Jurkat, Clone E6-1 (cell line): Measurements from ENCODE around the gene FAM174C.

Experiments used
- DNase-seq: peaks from one replicate; pipeline ENCODE4 v3.0.0-alpha.2; 2011; ENCODE audit warnings: low read depth, low spot score
- H3K4me3 ChIP-seq: 2 replicates; pipeline ENCODE4 v1.5.1; 2011; ENCODE audit warnings: mild to moderate bottlenecking, low read length, control low read depth, moderate library complexity

Gene FAM174C

GRCh38 chr19:1258707-1259205, 16.6 kb upstream of the FAM174C start:
- DNase-seq: no peak
- peak overlapping the region; percentile 50 for H3K4me3 ChIP-seq

DNA sequence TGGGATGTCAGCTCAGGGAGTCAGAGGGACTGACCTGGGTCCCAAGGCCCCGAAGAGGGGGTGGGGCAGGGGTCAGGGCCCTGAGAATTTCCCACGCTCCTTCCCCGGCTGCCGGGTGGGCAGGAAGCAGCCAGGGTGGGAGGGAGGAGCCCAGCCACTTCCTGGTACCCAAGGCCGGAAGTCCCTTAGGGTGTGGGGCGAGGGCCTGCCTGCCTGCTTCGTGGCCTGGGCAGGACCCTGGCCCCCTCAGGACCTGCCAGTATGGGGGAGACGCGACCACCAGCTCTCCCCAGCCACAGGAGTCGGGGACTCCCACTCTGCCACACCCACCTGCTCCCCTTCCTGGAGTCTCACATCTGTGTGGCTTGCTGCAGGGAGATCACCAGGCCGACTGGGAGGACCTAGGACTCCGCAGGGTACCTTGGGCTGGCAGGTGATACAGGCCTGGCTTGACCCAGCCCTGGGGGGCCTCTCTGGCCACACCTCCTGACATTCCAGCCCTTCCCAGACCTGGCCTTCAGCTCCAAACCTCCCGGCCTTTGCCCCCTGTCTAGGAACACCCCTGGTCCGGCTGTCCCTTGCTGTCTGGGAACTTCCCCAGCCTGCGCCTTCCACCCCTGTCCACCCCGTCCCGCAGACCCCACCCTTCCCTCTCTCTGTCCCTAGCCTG, 16.0 kb upstream of the FAM174C start:
- DNase-seq: peak; percentile 69
- H3K4me3 ChIP-seq: peak overlapping the region; percentile 50

GRCh38 chr19:1259876-1260748, 15.2 kb upstream of the FAM174C start:
- peak overlapping the region; percentile 50 for H3K4me3 ChIP-seq

DNA sequence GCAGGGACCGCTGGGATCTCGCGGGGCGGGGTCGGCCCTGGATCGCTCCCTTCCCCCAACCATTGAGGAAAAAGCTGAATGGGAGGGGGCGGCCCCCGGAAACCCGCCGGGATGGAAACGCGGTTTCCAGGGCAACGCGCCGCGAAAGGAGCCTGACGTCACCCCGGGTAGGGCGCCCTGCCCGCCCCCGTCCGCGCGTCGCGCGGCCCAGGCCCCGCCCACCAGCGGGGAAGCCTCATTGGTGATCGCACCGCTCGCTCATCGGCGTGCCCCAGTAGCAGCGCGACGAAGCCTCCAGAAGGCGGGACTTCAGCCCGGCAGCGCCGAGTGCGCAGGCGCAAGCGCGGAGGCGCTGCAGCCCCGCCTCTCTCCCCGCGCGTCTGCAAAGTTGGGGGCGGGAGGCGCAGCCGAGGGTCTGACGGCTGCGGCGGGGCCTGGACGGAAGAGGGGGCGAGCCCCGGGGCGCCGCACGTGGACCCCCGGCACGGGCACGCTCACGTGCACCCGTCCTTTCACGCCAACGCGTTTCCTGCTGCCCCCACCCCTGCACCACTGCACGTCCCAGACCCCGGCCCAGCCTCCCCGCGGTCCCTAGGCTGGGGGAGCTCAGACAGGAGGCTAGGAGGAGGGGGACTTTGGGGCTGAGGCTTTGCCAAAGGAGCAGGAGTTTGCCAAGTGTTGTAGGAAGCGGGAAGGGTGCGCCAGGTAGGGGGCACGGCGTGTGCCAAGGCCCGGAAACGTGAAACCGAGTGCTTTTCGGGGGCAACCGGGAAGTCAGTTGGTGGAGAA, 14.4 kb upstream of the FAM174C start:
- DNase-seq: peak; percentile 94
- peak overlapping the region; percentile 89 for H3K4me3 ChIP-seq

More at GRCh38 chr19:1259876-1260748, 15.2 kb upstream of the FAM174C start:
- no peak for DNase-seq

DNA sequence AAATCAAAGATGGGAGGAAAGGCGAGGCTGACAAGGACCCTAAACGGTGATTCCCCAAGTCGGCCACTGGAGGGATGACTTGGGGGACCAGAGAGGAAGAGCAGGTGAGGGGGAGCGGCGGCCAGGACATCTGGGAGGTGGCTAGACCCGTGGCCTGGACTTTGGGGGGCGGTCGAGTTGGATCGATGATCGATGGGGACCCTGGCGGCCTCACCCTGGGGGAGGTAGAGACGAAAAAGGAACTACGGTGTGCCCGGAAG, 13.9 kb upstream of the FAM174C start:
- no peak for DNase-seq
- H3K4me3 ChIP-seq: peak overlapping the region; percentile 89

- peak overlapping the region; percentile 89 for H3K4me3 ChIP-seq
- no peak for DNase-seq
Observed at GRCh38 chr19:1261798-1262622, 13.3 kb upstream of the FAM174C start.

DNA sequence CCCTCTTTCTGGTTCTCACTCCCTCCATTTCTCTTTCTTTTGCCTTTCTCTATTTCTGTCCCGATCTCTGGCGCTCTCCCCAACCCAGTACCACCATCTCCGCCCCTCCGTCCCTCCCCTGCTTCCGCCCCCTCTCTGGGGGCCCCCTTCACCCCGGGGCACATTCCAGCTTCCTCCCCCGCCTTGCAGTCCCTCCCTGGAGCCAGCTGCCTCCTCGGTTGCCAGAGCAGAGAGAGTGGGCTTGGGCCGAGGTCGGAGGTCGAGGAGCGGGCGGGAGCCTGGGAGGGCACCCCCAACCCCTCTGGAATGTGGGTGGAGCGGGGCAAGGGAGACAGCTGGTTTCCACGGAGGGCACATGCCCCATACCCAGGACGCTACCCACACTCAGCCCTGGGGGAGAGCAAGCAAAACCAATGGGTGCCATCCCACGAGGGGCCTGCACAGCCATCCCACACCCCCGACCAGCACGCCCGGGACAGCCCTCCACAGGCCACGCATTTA, 12.7 kb upstream of the FAM174C start:
- H3K4me3 ChIP-seq: no peak overlapping the region
- no peak for DNase-seq

DNA sequence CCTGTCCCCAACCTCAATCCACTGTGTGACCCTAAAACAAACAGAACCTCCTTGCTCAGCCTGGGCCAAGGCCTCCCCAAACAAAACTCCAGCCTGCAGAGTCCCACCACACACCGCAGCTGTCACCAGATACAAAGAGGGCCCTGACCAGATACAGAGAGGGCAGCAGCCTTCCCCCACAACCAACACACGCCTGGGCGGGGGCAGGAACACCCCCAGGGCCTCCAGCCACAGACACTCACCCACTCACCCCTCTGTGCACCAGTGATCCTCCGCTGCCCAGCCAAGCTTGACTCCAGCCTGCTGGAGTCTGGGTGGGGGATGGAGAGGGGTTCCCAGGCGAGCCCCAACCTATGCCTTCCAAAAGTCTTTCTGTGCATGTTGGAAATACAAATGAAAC, 12.1 kb upstream of the FAM174C start:
- no peak overlapping the region for H3K4me3 ChIP-seq
- no peak for DNase-seq

DNA sequence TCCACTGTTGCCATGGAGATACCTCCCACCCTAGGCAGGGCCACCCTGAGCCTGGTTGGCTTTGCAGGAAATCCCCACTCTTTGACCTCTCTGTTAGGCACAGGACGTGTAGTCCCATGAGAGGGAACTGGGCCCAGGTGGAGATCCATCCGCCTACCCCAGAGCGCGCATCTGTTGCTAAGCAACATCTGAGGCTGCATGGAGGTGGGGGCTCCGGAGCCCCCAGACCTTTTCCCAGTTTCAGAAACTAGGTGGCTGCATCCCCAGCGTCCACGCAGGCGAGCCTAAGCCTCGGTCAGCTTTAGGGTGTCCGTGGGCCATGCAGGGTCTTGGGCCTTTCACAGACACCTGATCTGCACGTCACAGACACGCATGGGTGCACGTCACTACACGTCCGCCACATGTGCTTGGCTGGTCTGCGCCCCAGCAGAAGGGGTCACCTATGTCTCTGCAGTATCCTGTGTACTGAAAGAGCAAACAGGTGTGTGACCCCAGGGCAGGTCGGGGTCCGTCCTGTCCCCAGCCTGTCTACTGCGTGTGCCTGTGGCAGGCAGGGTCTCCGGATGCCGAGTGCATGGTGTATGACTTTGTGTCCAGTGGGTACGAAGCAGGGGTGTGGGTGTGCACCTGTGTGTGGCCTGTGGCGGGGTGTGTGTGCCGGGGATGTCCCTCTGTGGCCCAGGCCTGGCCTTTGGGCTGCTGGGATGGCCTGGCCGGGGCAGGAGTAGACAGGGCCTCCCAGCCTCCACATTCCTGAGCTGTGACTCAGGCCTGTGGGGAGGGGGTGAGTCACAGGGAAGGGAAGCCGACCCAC, 10.3 kb upstream of the FAM174C start:
- DNase-seq: no peak
- no peak overlapping the region for H3K4me3 ChIP-seq

GRCh38 chr19:1265615-1266128, 9.7 kb upstream of the FAM174C start:
- no peak for DNase-seq
- no peak overlapping the region for H3K4me3 ChIP-seq

DNA sequence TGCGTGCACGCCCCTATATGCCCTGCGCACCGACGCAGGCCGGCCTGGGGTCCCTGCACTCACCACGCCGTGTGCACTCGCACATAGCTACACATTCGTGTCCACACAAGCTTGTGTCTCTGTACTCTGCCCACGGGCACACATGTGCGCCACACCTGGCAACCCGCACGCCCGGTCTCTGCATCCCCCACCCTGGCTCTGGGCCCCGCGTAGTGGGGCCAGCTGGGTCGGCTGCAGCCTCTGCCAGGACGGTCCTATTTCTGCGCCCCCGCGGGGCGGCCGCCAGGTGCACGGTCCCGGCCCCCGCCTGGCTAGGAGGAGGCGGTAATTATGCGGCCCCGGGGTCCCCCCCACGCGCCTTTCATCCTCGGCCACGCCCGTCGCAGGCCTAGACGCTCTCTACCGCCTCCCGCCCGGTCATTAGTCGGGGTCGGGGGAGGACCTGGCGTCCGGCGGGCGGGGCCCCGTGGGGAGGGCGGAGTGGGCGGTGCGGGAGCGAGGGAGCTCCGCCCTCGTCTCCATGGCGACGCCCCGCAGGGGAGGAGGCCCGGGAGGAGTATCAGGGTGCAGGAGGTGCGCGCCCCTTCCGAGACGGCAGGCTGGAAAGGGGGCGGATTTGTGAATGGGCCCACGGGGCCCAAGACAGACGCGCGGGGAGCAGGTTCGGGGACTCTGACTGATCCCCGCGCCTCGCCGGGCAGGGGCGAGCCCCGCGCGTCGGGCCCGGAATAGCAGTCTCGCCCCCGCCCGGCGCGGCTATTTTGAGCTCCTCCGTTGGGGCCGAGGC, 9.0 kb upstream of the FAM174C start:
- DNase-seq: no peak
- peak overlapping the region; percentile 31 for H3K4me3 ChIP-seq

- no peak for DNase-seq
- peak overlapping the region; percentile 31 for H3K4me3 ChIP-seq
Observed at GRCh38 chr19:1266916-1267476, 8.3 kb upstream of the FAM174C start.

DNA sequence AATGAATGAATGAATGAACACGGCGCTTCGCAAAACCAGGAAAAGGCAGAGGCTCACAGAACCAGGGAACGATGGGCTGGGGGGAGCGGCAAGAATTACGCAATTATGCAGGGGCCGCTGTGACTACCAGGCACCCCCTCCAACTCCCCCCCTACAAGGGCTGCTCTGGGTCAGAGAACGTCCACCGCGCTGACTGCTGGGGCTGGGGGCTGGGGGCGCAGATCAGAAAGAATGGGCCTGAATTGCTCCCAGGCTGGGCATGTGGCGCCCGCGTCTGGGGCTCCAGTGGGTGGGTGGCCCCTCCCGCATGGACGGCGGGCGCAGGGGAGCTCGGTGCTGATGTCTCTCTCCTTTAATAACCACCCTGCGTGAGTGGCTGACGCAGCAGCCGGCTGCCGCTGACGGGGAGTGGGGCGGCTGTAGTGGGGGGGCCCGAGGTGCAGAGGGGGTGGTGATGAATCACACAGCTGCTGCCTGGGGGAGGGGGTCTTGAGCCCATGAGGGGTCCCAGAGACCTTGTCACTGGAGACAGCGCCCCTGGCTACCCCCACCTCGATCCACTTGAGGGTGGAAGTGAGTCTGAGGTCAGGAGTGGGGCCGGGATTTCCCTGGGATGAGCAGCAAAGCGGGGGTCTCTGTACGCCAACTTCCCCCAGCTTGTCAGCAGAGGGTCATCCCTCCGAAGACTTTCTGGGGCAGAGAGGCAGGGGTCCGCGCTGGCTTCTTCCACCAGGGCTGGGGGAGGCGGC, 7.7 kb upstream of the FAM174C start:
- H3K4me3 ChIP-seq: no peak overlapping the region
- DNase-seq: no peak

GRCh38 chr19:1268226-1269064, 6.9 kb upstream of the FAM174C start:
- peak overlapping the region; percentile 35 for H3K4me3 ChIP-seq
- DNase-seq: no peak

GRCh38 chr19:1269065-1269477, 6.3 kb upstream of the FAM174C start, which contains the start of gene CIRBP:
CIRBP (plus strand) TSS chr19:1269332; CDS start chr19:1270934, 1,602 bp downstream.
- peak within 1 kb of the TSS; percentile 98 for H3K4me3 ChIP-seq
- DNase-seq: peak; percentile 96
